Lung microvascular endothelial cell (primary cell): ENCODE data around the gene CEP295NL. TPM values are rescaled to one million over a fixed set of nuclear protein-coding genes. Genes with fewer than 3 reads are reported as not detected.
A peak's percentile ranks its signal among the peaks of the same experiment; 100 is the strongest.
"Not testable (repeated sequence)": the region's sequence is repeated elsewhere in the genome, so short reads cannot be mapped to it uniquely, and the experiment has no call there.

Experiments
- DNase-seq, 2 donors: peaks; one replicate each; pipeline versions ENCODE4 v3.0.0 to v3.0.0-alpha.2; 2010; ENCODE audit warnings: low read depth in 2 of 2
- total RNA-seq: library from RNA; depleted of rRNA; stranded (reverse); fragments of >200 nt; gene quantifications from 2 replicates; pipeline ENCODE4 v1.2.1, GENCODE V29; 2014

Gene CEP295NL, protein sequence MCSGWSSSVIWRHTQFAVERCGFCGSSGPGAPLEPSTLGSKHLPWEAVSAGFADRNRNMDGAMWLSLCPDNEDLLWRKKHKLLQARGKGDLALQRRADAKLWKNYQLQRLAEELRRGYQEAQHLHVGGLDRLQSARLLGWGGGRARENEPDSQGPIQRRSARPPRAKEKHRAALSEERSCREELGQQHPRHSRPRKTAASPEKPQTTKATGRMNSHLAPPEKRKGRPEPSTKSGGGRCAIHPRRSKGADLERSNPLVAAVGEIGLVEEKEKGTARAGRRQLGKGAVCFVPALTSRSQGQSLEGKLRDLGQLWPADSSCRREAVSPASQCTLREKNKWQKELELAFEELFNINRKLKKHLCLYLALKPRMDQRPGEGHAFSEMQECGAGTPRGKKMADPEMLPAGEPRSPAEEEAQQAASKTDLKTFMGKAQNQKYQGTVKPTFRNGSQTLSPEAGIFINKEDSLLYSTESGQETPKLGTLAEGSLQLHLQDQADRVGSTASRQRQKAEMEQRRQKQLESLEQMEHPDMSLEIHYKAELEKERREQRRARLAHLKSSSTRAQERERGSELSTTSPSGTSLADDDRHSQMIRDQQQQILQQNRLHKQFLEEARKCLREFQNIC
- total RNA-seq = 0.65 and 4.4 TPM in 2 replicates

DNA sequence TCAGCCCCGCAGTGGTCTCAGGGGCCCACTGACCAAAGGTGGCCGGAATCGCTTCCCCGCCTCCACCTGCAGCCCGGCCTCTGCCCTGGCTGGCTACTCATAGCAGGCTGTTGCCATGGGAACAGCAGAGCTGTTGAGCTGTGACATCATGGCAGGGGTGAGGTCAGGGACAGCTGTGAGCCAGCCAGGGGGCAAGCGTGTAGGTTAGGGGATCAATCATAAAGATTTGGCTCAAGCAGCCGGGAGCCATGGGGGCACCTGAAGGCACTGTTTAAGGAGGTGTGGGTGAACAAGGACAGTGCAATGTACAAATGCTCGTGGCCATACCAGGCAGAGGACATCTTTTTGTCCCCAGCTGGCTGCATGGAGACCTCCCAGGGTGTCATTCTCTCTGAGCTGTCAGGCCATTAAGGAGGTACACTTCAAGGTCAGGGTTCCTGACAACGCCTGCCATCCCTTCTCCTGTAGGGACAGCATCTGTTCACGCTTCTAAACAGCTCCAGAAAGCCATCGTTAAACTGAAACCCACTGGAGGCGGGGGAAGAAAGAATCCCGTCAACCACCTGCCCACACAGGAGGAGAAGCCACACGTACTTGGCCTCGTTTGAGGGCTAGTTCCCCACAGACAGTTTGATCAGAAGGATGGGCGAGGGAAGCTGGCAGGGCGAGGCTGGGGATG, at the start of gene CEP295NL:
Gene CEP295NL, minus strand, starts transcription at position 101 of the 679 bp plus-strand sequence. CDS start 1,373 bp downstream, outside the sequence.
- DNase-seq = peak; percentile 27 to 85

DNA sequence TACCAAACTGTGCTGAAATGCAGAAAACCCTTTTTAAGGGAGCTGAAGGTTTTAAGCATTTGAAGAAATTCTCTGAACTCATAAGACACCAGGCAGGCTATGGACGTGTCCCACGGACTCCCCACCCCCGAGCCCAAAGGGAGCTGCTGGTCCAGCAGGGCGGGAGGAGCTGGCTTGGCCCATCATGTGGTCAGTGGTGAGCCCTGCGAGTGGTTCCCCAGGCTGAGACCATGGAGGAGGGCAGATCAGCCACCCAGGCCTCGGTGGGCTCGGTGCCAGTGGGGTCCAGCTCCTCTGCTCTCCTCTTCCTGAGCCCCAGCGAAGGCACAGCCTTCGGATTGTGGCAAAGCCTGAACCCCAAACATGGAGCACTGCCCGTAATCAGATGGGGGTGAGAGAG, 49.7 kb upstream of the CEP295NL start:
- no peak for DNase-seq

DNA sequence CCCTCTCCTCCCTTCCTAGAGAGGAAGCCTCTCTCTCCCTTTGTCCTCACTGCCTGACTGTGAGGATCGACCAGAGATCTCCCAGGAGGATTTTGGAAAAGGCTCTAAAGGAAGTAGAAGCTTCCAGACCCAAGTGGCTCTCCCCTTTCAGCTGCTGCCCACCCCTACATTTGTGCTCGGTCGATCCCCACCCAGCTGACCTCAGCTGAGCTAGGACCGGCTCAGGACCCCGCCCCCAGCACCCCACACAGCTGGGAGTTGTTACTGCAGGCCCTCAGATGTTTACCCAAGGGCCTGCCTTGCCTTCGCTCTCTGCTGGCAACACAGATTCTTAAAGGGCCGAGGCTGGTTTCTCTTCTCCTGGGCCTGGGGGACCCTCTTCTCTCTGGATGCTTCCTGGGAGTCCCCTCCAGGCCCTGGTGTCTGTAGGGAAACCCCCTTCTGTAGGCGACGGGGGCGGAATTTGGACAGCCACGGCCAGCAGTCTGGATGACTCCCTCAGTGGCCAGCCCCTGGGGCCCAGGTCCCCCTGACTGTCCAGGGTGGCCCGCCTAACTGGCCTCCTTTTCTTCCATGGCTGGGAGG, 49.1 kb upstream of the CEP295NL start:
- DNase-seq = no peak

DNA sequence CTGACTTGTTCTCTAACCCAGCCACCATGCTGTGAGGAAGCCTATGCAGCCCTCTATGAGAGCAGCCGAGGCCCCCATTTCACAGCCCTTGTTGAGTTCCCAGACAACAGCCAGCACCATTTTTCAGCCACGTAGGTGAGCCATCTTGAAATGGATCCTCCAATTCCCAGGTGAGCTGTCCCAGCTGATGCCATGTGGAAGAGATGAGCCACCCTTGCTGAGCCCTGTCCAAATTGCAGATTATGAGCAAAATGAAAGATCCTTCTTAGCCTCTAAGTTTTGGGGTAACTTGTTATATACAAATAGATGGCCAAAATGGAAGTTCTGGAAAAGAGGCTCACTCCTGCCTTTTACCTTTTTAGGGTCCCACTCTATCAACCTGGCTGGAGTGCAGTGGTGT, 47.9 kb upstream of the CEP295NL start:
- DNase-seq = no peak

DNA sequence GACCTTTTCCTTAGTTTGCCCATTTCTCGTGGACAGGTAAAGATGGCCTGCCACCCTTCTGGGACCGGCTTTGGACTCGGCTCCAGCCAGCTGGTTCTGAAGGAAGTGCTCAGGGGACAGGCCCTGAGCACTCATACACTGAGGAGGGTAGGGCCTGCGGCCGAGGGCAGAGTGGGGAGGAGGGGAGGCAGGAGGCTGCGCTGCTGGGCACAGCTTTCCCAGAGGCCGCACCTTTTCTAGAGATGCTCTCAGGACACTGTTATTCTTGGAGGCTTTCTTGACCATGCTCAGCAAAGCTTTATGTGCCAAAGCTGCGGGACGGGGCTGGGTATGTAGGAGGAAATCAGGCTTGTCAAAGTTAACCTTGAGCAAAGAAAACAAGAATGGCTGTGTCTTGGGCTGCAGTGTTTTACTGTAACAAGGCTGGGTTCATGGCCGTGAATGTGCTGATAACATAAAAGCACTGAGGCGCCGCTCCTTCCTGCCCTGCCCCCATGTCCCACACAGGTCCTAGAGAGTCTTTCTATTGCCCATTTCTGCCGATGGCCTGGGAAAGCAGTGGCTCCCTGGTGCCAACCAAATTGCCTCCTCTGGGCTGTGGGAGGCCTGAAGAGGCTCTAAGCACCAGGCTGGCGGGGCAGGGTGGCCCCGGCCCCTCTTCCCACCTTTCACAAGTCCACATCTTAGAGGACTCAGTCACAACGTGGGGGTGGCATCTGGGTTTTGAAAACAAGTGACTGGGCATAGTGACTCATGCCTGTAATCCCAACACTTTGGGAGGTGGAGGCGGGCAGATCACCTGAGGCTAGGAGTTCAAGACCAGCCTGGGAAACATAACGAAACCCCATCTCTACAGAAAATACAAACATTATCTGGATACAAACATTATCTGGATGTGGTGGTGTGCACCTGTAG, 44.5 kb upstream of the CEP295NL start:
- no peak for DNase-seq

DNA sequence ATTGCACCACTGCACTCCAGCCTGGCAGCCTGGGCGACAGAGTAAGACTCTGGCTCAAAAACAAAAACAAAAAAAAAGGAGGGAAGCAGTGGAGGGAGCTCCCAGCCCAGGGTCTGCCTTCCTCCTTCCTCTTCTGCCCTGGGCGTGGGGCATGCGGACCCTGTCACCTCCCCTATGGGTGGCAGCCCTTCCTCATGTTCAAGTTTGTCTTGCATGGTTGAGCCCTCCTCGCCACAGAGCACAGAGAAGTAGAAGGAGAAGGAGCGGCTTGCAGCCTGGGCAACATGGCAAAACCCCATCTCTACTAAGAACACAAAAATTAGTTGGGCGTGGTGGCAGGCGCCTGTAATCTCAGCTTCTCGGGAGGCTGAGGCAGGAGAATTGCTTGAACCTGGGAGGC, 43.6 kb upstream of the CEP295NL start:
- DNase-seq = no peak

DNA sequence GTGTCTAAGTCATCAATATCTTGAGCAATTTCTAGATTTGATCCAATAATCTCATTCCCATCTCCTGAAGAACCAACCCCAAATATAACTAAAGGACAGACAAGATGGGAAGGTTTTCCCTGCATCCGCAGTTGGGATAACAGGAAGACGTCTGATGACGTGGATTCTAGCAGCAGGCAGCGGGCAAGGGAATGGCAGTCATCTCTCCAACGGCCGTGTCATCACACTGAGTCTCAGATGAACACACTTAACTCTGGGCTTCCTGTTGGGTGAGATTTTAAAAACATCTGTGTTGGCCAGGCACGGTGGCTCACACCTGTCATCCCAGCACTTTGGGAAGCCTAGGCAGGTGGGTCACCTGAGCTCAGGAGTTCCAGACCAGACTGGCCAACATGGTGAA, 43.1 kb upstream of the CEP295NL start:
- DNase-seq = no peak

DNA sequence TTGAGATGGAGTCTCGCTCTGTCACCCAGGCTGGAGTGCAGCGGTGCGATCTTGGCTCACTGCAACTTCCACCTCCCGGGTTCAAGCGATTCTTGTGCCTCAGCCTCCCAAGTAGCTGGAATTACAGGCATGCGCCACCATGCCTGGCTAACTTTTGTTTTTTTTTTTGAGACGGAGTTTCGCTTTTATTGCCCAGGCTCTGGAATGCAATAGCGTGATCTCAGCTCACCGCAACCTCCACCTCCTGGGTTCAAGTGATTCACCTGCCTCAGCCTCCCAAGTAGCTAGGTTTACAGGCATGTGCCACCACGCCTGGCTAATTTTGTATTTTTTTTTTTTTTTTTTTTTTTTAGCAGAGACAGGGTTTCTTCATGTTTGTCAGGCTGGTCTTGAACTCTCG, 42.5 kb upstream of the CEP295NL start:
- not testable (repeated sequence) for DNase-seq

DNA sequence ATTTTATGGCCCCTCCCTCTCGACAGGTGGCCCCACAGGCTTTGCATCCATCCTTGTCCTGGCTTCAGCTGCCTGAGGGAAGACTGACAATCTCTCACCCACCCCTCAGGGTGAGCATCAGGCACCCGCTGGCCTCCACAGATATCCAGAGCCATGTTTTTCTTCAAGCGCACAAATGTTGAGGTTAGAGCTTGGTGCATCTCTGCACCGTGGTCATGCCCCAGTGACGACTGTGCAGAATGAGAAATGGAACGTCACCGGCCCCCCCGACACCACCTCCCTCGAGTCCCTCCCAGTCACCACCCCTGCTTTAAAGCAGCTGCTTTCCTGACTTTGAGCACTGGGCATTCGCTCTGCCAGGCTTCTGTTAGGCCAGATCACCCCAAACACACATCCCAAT, 42.0 kb upstream of the CEP295NL start:
- DNase-seq = no peak

DNA sequence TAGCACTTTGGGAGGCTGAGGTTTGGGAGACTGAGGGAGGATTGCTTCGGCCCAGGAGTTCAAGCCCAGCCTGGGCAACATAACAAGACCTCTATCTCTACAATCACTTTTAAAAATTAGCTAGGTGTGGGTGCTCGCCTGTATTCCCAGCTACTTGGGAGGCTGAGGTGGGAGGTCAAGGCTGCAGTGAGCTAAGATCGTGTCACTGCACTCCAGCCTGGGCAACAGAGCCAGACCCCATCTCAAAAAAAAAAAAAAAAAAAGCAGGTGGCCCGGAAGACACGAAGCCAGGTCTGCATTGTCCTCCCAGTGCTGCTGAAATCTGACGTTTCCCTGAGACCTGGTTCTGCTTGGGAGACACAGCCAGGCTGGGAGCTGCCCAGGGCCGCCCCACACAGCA, 41.0 kb upstream of the CEP295NL start:
- DNase-seq = no peak

DNA sequence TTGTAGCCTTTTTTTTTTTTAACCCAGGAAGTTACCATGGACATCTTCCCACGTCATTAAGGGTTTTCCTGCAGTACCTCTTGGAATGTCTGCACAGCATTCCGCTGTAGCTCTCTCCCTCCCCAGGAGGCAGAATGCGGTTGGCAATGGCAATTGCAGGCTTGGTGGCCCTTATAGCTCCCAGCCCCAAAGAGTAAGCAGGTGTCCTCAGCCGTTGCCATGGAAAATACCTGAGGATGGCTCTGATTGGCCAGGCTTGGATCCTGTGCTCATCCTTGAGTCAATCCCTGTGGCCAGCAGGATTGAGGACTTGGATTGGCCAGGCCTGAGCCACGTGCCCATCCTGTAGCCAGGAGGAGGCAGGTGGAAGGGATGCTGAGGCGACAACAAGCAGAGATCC, 37.7 kb upstream of the CEP295NL start:
- DNase-seq = no peak

DNA sequence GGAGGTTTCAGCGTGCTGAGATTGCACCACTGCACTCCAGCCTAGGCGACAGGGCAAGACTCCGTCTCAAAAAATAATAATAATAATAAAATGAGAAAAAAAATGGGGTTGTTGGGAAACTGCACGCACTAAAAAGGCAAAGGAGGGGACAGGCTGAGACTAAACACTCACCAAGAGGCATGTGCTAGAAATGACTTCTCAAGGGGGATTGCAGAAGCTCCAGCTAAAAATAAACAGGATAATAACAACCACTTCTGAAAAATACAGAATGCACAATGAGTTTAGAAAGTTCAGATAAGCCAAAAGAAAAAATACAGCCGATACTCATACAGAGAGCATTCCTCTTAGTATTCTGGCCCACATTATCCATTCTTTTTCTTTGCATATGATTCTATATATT, 37.3 kb upstream of the CEP295NL start:
- DNase-seq = no peak

DNA sequence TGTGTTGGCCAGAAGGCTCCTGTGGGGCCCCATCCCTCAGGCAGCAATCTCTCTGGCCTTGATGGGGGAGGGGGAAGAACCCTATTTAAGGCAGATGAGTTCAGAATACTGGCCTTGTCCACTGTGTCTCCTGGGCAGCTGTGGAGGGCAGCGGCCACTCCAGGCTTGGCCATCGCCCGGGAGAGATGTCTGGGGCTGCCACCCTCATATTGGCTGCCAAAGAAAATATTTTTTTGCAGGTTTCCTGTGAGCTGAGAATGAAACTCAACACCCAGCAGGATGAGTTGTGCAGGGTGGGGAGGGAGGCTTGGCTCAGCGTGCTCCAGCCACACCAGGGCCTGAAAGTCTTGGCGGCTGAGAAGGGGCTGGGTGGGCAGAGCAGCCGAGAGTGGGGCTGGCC, 36.6 kb upstream of the CEP295NL start:
- peak in 1 of 2 donors; percentile 34 for DNase-seq

DNA sequence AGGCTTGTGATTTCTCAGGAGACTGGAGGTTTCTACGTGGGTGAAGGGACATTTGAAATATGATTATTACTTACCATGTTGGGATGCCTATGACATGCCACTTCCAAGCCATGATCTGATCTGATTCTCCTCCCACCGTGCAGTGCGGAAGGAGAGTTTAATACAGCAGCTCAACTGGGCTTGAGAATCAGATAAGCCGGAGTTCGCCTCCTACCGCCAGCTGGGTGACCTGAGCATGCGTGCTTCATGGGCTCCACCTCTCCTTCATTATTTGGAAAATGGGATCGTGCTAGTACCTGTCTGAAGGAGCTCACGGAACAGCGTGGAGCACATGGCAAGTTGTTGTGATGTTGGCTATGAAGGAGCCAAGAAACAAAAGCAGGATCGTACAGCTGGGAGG, 34.6 kb upstream of the CEP295NL start:
- no peak for DNase-seq

DNA sequence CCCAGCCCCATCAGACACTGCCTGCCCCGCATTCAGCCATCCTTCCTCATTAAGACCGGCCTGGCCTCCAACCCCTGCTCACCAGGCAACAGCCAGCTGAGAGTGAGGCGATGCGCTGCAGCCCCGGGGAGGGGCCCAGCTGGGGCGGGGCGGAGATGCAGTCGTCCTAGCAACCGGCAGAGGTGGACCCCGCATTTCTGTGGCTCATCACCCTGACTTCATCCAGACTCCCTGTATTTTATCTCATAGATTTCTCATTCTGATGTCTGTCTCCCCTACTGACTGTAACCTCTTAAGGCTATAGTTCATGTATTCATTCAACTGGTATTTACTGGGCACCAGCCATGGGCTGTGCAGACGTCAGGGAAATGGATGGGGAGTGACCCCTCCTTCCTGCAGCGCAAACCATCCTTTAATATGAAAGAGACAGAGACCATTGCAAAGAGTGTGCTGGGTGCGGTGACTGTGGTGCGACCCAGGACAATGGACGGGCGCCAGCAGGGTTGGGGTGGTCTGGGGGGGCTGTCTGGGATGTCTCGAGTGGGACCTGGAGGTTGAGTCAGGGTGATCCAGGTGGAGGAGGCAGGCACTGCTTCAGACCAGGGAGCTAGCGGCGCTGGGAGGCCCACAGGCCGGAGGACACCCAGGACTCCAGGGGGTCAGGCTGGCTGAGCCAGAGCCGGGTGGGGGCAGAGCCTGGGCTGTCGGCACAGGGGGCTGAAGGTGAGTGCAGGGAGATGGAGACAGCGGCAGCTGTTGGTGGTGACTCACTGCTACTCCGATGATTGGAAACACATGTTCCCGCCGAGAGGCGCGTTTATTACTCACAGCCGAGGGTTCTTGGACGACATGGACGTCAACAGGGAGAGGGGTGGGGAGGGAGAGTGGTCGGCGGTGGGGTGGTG, 32.7 kb upstream of the CEP295NL start:
- peak; percentile 69 to 91 for DNase-seq

DNA sequence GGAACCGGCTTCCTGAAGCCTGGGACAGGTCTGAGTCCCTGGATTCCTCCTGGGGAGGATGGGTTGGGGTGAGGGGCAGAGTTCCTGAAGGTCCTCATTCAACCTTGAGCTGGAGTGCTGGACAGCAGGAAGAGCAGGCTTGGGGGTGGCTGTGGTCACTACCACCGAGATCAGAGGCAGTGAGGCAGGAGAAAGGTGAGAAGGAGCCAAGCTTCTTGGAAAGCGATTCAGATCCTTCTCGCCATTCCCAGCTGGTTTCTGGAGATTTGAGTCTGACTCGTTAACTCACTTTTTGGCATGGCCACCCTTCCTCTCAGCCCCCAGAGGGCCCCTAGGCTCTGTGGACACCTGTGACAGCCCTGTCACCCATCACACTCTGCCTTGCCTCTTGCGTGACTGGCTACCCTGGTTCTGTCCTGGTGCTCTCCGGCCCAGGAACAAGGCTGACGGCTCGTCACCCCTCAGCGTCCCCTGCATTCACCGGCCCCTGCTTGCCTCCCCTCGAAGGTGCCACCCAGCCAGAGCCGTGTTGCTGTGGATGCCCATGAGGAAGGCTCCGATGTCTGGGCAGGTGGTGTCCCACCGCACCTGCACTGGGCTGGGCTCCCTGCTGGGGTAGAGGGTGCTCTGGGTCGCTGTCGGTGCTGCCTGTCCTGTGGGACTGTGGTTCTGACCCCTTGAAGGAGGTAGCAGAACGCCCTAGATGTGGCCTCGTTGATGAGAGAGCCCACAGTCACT, 31.8 kb upstream of the CEP295NL start:
- DNase-seq = no peak

DNA sequence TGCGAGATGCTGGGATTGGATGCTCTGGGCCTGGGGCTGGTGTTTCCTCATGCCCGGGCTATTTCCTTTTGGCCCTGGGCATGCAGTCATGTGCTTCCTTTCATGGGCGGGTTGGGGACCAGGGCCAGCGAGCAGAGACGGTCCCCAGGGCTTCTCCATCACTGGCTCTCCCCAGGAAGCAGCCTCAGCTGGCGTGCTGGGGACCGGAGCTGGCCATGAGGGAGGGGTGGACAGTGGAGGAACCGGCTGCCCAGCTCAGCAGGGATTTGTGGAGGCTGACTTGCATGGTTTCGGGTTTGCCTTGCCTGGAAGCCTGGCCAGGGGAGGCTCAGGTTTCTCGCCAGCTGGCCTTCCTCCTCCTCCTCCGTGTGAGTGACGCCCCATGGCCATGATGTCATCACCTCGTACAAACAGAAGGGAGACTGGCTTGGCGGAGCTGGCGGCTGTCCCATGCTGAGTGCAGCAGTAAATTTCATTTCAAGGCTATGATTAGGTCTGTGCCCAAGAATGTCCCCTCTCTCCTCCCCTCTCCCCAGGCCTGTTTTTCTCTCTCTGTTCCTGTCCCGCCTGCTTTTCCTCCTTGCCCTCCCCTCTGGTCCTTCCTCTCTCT, 31.1 kb upstream of the CEP295NL start:
- DNase-seq = peak; percentile 87 to 95

DNA sequence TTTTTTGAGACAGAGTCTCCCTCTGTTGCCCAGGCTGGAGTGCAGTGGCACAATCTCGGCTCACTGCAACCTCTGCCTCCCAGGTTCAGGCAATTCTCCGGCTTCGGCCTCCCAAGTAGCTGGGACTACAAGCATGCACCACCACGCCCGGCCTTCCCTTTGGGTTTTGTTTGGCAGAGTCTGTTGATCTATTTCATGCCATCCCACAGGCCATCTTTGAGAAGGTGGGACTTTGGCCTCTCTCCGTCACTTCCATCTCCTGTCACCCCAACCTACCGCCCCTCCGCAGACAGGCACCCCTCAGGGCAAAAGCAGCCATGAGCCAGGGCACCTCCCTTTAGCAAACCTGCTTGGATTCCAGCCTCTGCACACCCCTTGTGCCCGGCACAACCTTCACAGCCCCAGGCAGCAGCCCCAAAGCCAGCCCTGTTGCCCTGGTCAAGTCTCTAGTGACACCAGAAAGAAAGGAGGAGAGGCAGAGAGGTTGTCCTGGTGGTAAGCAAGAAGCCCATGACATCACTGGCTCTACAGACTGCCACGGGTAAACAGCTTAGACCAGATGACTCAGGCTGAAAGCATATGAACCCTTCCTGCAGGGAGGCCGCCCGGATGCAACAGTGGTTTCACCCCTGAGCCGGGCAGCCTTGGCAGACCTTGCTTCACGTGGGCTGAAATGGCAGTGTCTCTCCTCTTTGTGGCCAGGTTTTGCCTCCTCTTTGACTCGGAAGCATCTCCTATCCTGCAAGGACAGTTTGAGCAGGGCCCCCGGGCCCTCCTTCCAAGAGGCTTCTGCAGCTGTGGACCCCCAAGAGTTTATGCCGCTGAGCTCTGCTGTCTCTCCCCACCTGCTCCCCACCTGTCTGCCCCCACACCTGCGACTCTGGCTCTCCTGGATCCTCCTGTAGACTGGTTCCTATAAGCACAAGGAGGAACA, 30.3 kb upstream of the CEP295NL start:
- DNase-seq = peak; percentile 91 to 98
